ENCODE results near the gene MCU.
A peak's percentile ranks its signal among the peaks of the same experiment; 100 is the strongest.

The MCU gene

DNA sequence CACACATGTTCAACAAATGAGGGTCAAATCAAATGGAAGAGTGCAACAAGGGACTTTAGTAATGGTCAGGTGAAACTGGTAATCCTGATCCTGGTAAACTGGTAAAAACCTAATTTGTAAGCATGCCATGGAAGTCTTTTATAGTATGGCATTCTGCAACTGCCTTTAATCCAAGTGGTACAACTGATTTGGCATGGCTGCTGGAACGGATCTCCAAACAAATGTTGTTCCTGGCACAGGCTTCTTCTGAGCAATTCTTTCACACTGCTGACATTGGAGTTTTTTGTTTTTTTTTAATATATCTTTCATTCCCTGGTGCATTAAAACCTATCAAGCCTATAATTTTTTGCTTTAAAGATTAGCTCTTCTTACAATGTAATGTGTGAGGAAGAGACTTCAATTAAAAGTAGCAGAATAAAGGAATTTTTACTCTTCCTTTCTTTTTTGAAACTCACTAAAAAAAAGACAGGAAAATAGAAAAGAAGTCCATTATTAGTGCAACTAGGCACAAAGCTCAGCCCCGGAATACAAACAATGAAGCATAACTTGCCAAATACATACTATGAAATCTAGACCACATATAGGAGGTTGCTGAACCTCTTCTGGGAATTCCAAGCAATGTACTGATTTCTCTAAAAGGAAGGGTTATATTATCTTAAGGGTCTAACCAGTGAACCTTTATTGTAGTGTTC lies 122.3 kb downstream of the MCU start:
- TF ChIP-seq, protein P1, sequence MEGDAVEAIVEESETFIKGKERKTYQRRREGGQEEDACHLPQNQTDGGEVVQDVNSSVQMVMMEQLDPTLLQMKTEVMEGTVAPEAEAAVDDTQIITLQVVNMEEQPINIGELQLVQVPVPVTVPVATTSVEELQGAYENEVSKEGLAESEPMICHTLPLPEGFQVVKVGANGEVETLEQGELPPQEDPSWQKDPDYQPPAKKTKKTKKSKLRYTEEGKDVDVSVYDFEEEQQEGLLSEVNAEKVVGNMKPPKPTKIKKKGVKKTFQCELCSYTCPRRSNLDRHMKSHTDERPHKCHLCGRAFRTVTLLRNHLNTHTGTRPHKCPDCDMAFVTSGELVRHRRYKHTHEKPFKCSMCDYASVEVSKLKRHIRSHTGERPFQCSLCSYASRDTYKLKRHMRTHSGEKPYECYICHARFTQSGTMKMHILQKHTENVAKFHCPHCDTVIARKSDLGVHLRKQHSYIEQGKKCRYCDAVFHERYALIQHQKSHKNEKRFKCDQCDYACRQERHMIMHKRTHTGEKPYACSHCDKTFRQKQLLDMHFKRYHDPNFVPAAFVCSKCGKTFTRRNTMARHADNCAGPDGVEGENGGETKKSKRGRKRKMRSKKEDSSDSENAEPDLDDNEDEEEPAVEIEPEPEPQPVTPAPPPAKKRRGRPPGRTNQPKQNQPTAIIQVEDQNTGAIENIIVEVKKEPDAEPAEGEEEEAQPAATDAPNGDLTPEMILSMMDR (IDR thresholded peaks at IDR 0.05) = no peak
- no peaks in the 10 kb centered on the region for H3K27me3 ChIP-seq
- H3K4me1 ChIP-seq (ENCODE audit: control insufficient read depth in 1 of 2, insufficient read depth in 1 of 2, low read depth in 1 of 2, low read length in 1 of 2) = peaks cover 53 to 63% of the 10 kb centered on the region in 2 experiments
- no peaks in the 10 kb centered on the region for H3K9me3 ChIP-seq
- peak overlapping the region; percentile 54 for H3K27ac ChIP-seq
- no peaks in the 10 kb centered on the region for H3K36me3 ChIP-seq
- H3K4me3 ChIP-seq (ENCODE audit: low read depth in 1 of 2, low read length in 1 of 2) = no peak overlapping the region

DNA sequence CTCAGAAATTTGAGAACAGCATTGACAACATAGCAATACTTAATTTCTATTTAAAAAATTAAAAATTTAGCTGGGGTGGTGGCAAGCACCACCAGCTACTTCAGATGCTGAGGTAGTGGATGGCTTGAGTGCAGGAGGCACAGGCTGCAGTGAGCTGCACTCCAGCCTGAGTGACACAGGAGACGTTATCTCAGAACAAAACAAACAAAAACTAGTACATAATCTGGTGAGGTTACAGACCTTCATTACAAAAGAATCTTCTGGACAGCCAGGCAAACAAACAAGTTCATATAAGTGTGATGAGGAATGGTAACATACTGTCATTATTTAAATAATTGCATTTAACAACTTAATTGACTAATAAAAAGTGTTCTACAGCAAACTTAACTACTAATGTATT lies 124.6 kb downstream of the MCU start:
- H3K4me1 ChIP-seq (ENCODE audit: control insufficient read depth in 1 of 2, insufficient read depth in 1 of 2, low read depth in 1 of 2, low read length in 1 of 2) = peaks cover 55 to 60% of the 10 kb centered on the region in 2 experiments
- H3K36me3 ChIP-seq = no peaks in the 10 kb centered on the region
- H3K4me3 ChIP-seq (ENCODE audit: low read depth in 1 of 2, low read length in 1 of 2) = no peak overlapping the region
- H3K9me3 ChIP-seq = no peaks in the 10 kb centered on the region
- TF ChIP-seq, protein P1 (IDR thresholded peaks at IDR 0.05) = no peak
- H3K27me3 ChIP-seq = no peaks in the 10 kb centered on the region
- no peak overlapping the region for H3K27ac ChIP-seq

DNA sequence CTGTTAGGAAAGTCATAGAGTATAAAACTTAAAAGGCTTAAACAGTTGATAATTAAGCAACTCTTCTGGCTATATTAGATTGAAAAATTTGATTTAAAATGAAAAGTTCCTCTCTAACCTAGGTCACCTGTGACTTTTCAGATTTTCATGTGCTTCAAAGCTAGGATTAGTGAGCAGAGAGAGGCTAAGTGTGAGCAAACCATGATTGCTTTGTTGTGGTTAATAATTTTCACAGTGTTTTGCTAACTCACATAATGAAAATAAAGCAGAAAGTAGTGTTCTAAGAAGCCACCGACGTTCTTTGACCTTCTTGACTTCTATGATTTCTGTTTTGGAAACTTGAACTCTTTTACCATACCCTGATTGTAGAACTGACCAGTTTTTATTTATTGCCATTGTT lies 126.1 kb downstream of the MCU start:
- TF ChIP-seq, protein P1 (IDR thresholded peaks at IDR 0.05) = no peak
- Histone ChIP-seq H3K4me1 (ENCODE audit: control insufficient read depth in 1 of 2, insufficient read depth in 1 of 2, low read depth in 1 of 2, low read length in 1 of 2) (peaks cover 44% of the 10 kb centered on the region in 2 experiments), H3K27ac (peak overlapping the region; percentile 66), H3K4me3 (ENCODE audit: low read depth in 1 of 2, low read length in 1 of 2) (no peak overlapping the region), H3K36me3 (no peaks in the 10 kb centered on the region), H3K9me3 (no peaks in the 10 kb centered on the region), H3K27me3 (no peaks in the 10 kb centered on the region)

DNA sequence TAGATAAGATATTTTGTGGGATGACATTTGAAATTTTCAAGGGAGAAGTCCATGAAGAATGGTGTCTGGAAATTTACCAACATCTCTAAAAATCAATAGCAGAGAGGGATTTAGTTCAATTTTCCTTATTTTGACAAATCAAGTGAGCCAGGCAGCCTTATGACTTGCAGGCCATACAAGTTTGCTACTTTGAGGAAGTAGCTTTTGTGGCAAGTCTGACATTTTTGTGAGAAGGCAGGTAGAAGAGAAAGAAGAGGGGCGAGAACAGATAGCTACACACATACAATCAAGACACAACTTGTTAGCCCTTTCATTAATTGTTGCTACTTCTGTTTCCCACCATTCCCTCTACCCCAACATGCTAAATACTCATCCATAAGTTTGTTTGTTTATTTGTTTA lies 127.1 kb downstream of the MCU start:
- H3K27me3 ChIP-seq = no peaks in the 10 kb centered on the region
- no peaks in the 10 kb centered on the region for H3K36me3 ChIP-seq
- TF ChIP-seq, protein P1 (IDR thresholded peaks at IDR 0.05) = no peak
- H3K9me3 ChIP-seq = no peaks in the 10 kb centered on the region
- H3K27ac ChIP-seq = peak overlapping the region; percentile 66
- H3K4me1 ChIP-seq (ENCODE audit: control insufficient read depth in 1 of 2, insufficient read depth in 1 of 2, low read depth in 1 of 2, low read length in 1 of 2) = peaks cover 35% of the 10 kb centered on the region in 2 experiments
- H3K4me3 ChIP-seq (ENCODE audit: low read depth in 1 of 2, low read length in 1 of 2) = no peak overlapping the region

DNA sequence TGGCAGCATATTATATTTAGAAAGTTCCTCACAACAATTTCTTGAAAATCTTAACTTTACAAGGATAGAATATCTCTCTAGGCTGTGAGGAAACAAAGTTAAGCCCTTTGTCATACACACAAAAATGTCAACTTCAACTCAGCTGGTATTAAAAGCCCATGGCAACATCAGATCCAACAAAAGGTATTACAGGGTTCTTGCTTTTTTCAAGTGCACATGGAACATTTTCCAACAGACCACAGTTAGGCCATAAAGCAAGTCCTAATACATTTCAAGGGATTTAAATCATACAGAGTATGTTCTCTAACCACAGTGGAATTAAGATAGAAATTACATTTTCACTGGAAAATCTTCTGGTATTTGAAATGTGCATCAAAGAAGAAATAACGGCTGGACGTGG lies 129.7 kb downstream of the MCU start:
- TF ChIP-seq, protein P1 (IDR thresholded peaks at IDR 0.05) = no peak
- no peak overlapping the region for H3K27ac ChIP-seq
- H3K9me3 ChIP-seq = no peaks in the 10 kb centered on the region
- no peaks in the 10 kb centered on the region for H3K36me3 ChIP-seq
- no peaks in the 10 kb centered on the region for H3K27me3 ChIP-seq
- H3K4me1 ChIP-seq (ENCODE audit: control insufficient read depth in 1 of 2, insufficient read depth in 1 of 2, low read depth in 1 of 2, low read length in 1 of 2) = peaks cover 20 to 22% of the 10 kb centered on the region in 2 experiments
- H3K4me3 ChIP-seq (ENCODE audit: low read depth in 1 of 2, low read length in 1 of 2) = no peak overlapping the region
